PC-3 (cell line): ENCODE measurements around the gene GIPC3. TPM values are rescaled to one million over a fixed set of nuclear protein-coding genes. Genes with fewer than 3 reads are reported as not detected.

Experiments used
- ATAC-seq: fragments of 200-7000 bp; cut with Tn5 transposase; 2 replicates; pipeline ENCODE4 v1.9.1; 2020; ENCODE audit warnings: mild to moderate bottlenecking, moderate library complexity
- BruUV-seq: library from RNA; stranded (reverse); fragments of 400-500 nt; replicated peaks from 2 replicates; lab custom pipeline; 2021; lab: Mats Ljungman, UMichigan
- CTCF ChIA-PET: fragments of 300-600 bp; sonication (Branson Sonifier 250); formaldehyde crosslinking; loops from one replicate; lab custom pipeline; 2022; ENCODE audit warnings: antibody characterized with exemption; lab: Charles Lee
- POLR2A ChIA-PET: fragments of 300-600 bp; sonication (Branson Sonifier 250); formaldehyde crosslinking; loops from one replicate; lab custom pipeline; 2022; ENCODE audit warnings: antibody characterized with exemption; ENCODE audit not compliant: unreplicated experiment; lab: Charles Lee
- DNase-seq: peaks from one replicate; pipeline ENCODE4 v3.0.0-alpha.2; 2015
- H2AFZ ChIP-seq: fragments of 300-600 bp; sonication (generic); 2 replicates; pipeline ENCODE4 v1.6.0; 2016; ENCODE audit warnings: antibody characterized with exemption, low read length
- H3F3A ChIP-seq: fragments of 300-600 bp; sonication (generic); one replicate; pipeline ENCODE4 v1.6.0; 2017; ENCODE audit warnings: antibody characterized with exemption, low read length, control low read depth, mild to moderate bottlenecking; ENCODE audit not compliant: unreplicated experiment
- H3K27ac ChIP-seq: fragments of 300-600 bp; sonication (generic); 2 replicates; pipeline ENCODE4 v1.5.1; 2016; ENCODE audit warnings: mild to moderate bottlenecking, low read length
- H3K27me3 ChIP-seq: fragments of 300-600 bp; sonication (generic); 2 replicates; pipeline ENCODE4 v1.6.1; 2016; ENCODE audit warnings: low read length, mixed read lengths
- H3K36me3 ChIP-seq: fragments of 300-600 bp; sonication (generic); 2 replicates; pipeline ENCODE4 v1.6.1; 2016; ENCODE audit warnings: low read depth, mixed run types, low read length, mixed read lengths
- H3K4me1 ChIP-seq: fragments of 300-600 bp; sonication (generic); 2 replicates; pipeline ENCODE4 v1.5.1; 2016; ENCODE audit warnings: low read length; ENCODE audit not compliant: insufficient read depth
- H3K4me2 ChIP-seq: fragments of 300-600 bp; sonication (generic); 2 replicates; pipeline ENCODE4 v1.6.0; 2016; ENCODE audit warnings: low read length
- H3K4me3 ChIP-seq: fragments of 300-600 bp; sonication (generic); 2 replicates; pipeline ENCODE4 v1.5.1; 2016; ENCODE audit warnings: mild to moderate bottlenecking, low read length, mixed read lengths
- H3K79me2 ChIP-seq: fragments of 300-600 bp; sonication (generic); 2 replicates; pipeline ENCODE4 v1.6.1; 2017; ENCODE audit warnings: low read length, mixed read lengths
- H3K9ac ChIP-seq: fragments of 300-600 bp; sonication (generic); 2 replicates; pipeline ENCODE4 v1.6.0; 2016; ENCODE audit warnings: mild to moderate bottlenecking, low read length
- H3K9me2 ChIP-seq: fragments of 300-600 bp; sonication (generic); replicated peaks from 2 replicates; pipeline ENCODE4 v1.6.1; 2016; ENCODE audit warnings: mixed run types, low read length, mixed read lengths
- H3K9me3 ChIP-seq: fragments of 300-600 bp; sonication (generic); 2 replicates; pipeline ENCODE4 v1.6.1; 2016; ENCODE audit warnings: low read length, mixed read lengths
- H4K20me1 ChIP-seq: fragments of 300-600 bp; sonication (generic); 2 replicates; pipeline ENCODE4 v1.6.1; 2016; ENCODE audit warnings: low read length, mixed read lengths
- CTCF ChIP-seq: fragments of 300-600 bp; sonication (generic); conservative IDR thresholded peaks from 2 replicates; pipeline ENCODE4 v1.5.1; 2017; ENCODE audit warnings: antibody characterized with exemption, low read depth, mild to moderate bottlenecking, low read length
- EZH2 ChIP-seq: fragments of 300-600 bp; sonication (generic); IDR thresholded peaks from one replicate; pipeline ENCODE4 v1.6.1; 2017; ENCODE audit warnings: antibody characterized with exemption, mild to moderate bottlenecking, low read length; ENCODE audit not compliant: unreplicated experiment
- EZH2phosphoT487 ChIP-seq: fragments of 300-600 bp; sonication (generic); IDR thresholded peaks from 2 replicates; pipeline ENCODE4 v1.6.1; 2018; ENCODE audit warnings: mild to moderate bottlenecking, antibody characterized with exemption, low read length, borderline replicate concordance
- intact Hi-C: fragments of 100-400 bp; cut with micrococcal nuclease; formaldehyde crosslinking; loops from 2 replicates; pipeline ENCODE4 v1.9.0; 2023
- total RNA-seq: library from RNA; depleted of rRNA; stranded (reverse); fragments of >200 nt; gene quantifications from 2 replicates; pipeline ENCODE4 v1.2.3, GENCODE V29; 2014

Gene GIPC3
- total RNA-seq, 1 experiment from 2014 or later, result 0.18 TPM

- ATAC-seq, result no peak
- Histone ChIP-seq H3K36me3 (no peaks in the 10 kb centered on the region), H3K79me2 (no peaks in the 10 kb centered on the region), H3K27ac (no peak overlapping the region), H3K4me2 (no peak overlapping the region), H2AFZ (no peak overlapping the region), H3K4me3 (no peak overlapping the region), H3K27me3 (no peaks in the 10 kb centered on the region), H3K9me2 (no peaks in the 10 kb centered on the region), H3K4me1 (peaks cover 5% of the 10 kb centered on the region; the same call in 1 of the 2 replicates), H3K9ac (no peak overlapping the region), H3F3A (no peaks in the 10 kb centered on the region), H3K9me3 (no peaks in the 10 kb centered on the region), H4K20me1 (no peaks in the 10 kb centered on the region)
- TF ChIP-seq EZH2 (no peak), EZH2phosphoT487 (no peak), CTCF (no peak)
- ChIA-PET CTCF (no interaction called here), POLR2A (no interaction called here)
- no TSS peak for BruUV-seq
- DNase-seq, result no peak
- intact Hi-C loops, result no loop called here
These were observed 15.7 kb downstream of the GIPC3 start for GRCh38 chr19:3601021-3601420.

DNA sequence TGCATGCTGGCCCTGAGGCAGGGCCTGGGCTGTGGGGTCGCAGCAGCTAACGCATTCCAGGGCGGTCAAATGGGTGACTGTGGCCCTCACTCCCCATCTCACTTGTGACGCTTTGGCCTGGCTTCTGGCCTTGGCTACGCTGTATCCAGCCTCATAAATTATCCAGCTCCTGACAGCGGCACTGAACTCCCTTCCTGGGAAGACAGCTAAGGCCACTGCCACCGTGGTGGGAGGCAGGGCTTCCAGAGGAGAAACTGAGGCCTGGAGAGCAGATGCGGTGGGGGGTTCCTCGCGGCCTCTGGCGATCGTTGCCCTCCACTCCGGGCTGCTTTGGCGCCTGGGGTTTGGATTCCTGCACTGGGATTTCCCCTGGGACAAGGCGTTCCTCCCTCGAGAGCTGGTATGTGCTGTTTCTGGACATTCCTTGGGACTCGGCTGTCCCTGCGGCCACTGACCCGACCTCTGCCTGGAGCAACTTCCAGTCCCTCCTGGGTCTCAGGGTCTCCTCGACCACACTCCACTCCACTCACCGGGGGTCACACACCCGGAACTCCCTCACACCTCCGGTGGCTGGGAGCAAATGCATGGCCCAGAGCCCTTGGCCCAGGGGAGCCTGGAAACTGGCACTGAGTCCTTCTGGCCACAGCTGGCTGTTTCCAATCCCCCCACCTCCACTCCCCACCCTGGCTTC is 18.0 kb downstream of the GIPC3 start:
- Histone ChIP-seq H3K36me3 (no peaks in the 10 kb centered on the region), H3K4me3 (no peak overlapping the region), H3K27ac (no peak overlapping the region), H3K4me1 (peaks cover 16% of the 10 kb centered on the region; the same call in 1 of the 2 replicates), H3K79me2 (no peaks in the 10 kb centered on the region), H3K4me2 (no peak overlapping the region), H3F3A (no peaks in the 10 kb centered on the region), H3K9me2 (no peaks in the 10 kb centered on the region), H3K9ac (no peak overlapping the region), H2AFZ (no peak overlapping the region), H3K9me3 (no peaks in the 10 kb centered on the region), H4K20me1 (no peaks in the 10 kb centered on the region), H3K27me3 (no peaks in the 10 kb centered on the region)
- BruUV-seq, result no TSS peak
- TF ChIP-seq EZH2 (no peak), CTCF (no peak), EZH2phosphoT487 (no peak)
- ATAC-seq (no peak), DNase-seq (no peak)
- CTCF ChIA-PET, result no interaction called here
- POLR2A ChIA-PET, result no interaction called here
- intact Hi-C loops, result no loop called here

DNA sequence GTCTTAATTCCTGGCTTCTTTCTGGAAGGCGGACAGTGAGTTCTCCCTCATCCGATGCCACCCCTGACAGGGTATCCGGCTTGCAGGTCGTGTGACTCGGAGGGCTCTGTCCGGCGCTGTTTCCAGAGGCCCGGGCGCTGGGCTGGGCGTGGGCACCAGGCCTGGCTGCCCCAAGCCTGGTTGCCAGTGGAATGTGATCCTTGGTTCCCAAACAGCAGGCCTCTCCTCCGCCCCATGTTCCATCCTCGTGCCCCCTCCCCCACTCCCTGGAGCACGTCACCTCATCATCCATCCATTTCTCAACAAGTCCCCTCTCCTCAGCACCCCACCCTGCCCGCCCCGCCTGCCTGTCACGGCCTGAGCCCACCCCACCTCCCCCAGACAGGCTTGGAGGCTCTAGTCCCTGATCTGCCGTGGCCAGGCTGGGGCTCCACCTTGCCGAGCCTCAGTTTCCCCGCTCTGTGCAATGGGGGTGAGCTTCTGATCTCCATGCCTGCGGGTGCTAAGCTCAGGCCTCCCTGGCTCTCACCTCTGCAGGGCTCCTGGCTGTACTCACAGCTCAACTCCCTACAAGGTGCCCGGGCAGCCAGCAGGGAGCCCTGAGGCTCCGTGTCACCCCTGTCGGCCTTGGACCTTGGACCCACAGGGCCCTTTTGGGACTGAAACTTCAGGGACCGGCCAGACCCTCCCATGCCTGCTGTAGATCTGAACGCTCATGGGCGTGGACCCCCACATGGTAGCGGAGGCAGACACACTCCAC is 19.1 kb downstream of the GIPC3 start:
- Histone ChIP-seq H3K4me3 (no peak overlapping the region), H3K9ac (no peak overlapping the region), H4K20me1 (no peaks in the 10 kb centered on the region), H3K4me2 (no peak overlapping the region), H3K27ac (no peak overlapping the region), H3K36me3 (no peaks in the 10 kb centered on the region), H3K4me1 (peaks cover 16% of the 10 kb centered on the region; the same call in 1 of the 2 replicates), H3K79me2 (no peaks in the 10 kb centered on the region), H3K9me3 (no peaks in the 10 kb centered on the region), H3K27me3 (no peaks in the 10 kb centered on the region), H2AFZ (no peak overlapping the region), H3F3A (no peaks in the 10 kb centered on the region), H3K9me2 (no peaks in the 10 kb centered on the region)
- intact Hi-C loops, result no loop called here
- ATAC-seq (no peak), DNase-seq (no peak)
- CTCF ChIA-PET, result no interaction called here
- no TSS peak for BruUV-seq
- POLR2A ChIA-PET, result no interaction called here
- TF ChIP-seq CTCF (no peak), EZH2 (no peak), EZH2phosphoT487 (no peak)
